GM19240 (cell line): ENCODE results near the gene GRID2.
"Not testable (repeated sequence)": the region's sequence is repeated elsewhere in the genome, so short reads cannot be mapped to it uniquely, and the experiment has no call there.

Experiments
- DNase-seq: peaks from one replicate; pipeline ENCODE4 v3.0.0; 2011; ENCODE audit warnings: low spot score; ENCODE audit not compliant: insufficient read length

GRID2 gene

GRCh38 chr4:92303621-92304027 lies at the start of gene GRID2:
Gene GRID2, plus strand, starts transcription at chr4:92303966.
- DNase-seq: no peak

DNA sequence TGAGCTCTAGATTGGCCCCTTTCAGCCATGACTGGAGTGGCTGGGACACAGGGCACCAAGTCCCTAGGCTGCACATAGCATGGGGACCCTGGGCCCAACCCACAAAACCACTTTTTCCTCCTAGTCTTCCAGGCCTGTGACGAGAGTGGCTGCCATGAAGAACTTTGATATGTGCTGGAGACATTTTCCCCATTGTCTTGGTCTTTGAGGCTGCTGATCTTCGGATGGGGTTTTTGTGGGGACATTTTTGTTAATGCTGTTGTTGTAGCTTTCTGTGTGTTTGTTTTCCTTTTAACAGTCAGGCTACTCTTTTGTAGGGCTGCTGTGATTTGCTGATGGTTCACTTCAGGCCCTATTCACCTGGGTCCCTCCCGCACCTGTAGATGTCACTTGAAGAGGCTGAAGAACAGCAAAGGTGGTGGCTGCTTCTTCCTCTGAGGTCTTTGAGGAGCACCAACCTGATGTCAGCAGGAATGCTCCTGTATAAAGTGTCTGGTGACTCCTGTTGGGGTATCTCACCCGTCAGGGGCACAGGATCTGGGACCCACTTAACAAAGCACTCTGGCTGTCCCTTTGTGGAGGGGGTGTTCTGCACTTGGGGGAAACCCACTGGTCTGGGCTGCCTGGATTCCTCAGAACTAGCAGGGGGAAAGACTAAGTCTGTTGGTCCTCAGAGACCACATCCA lies 49.6 kb upstream of the GRID2 start:
- DNase-seq: no peak

DNA sequence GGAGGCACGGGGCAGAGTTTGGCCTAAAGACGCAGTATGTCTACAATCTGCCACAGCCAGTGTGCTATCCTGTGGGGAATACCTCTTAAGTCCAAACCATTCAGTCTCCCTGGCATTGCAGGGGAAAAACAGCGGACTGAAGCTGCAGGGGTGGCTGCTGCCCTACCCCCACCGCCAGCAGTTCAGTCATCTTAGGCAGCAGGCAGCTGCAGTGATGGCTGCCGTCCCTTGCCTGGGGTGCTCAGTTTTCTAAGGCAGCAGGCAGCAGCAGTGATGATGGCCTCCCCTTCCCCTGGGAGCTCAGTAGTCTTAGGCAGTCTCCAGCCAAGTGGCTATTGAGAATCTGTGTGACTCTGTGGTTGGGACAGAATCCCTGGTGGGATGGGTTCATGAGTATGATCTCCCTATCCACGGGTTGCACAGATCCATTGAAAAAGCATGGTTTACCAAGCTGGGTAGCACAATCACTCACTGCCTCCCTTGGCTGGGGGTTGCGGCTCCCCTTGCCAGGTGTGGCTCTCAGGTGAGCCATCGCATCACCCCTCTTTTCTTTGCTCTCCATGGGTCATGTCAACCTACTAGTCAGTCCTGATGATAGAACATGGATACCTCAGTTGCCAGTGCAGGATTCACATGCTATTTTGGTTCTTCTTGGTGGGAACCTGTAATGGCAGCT lies 48.9 kb upstream of the GRID2 start:
- DNase-seq: no peak

DNA sequence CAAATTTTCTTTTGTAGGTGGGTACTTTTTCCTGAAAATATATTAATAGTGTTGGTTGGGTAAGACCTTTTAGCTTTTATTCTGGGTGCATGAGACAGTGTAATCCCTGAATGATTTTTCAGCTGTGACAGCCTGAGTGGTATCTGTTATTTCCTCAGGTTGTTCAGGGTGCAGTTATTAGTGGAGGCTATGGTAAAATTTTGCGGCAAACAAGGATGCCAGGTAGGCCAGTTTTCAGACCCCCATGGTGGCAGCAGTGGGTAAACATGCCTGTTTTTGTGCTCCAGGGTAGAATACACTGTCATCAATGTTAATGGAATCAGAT lies 47.9 kb upstream of the GRID2 start:
- no peak for DNase-seq

GRCh38 chr4:92257931-92258857 lies 45.6 kb upstream of the GRID2 start:
- no peak for DNase-seq

GRCh38 chr4:92261256-92261655 lies 42.5 kb upstream of the GRID2 start:
- no peak for DNase-seq

DNA sequence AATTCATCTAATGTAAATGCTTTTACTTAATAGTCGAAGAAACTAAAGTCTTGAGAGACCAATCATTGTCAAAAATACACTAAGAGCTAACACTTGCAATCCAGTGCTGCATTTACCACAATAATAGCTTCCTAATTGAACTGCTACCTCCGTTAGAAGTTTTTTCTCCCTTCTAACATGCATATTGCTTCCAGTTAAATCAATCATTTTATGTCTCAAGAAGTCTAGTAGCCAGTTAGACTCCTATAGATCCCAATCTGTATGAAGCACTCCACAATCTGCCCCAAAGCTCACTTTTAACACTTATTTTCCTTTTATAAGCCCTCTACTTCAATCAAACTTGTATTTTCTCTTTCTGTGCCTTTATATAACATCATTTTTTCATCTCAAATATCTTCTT lies 41.4 kb upstream of the GRID2 start:
- DNase-seq: no peak

- DNase-seq: no peak
These were observed 40.8 kb upstream of the GRID2 start for GRCh38 chr4:92263010-92263409.

DNA sequence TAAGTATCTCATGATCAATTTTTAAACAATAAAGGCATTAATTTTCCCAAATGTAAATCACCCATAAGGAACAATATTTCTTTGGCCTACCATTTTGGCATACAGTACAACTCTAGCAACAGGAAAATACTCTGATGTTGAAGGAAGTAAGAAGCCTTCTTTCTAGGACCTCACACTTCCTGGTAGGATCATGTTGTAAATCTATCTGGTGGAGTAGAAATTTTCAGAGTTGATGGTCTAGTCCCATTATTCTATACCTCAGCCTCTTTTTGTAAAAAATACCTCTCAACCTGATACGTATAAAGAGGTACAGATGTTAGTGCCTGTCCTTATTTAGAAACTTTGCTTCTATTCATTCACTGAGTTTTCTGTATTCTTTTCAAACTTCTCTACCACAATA lies 40.2 kb upstream of the GRID2 start:
- DNase-seq: no peak

DNA sequence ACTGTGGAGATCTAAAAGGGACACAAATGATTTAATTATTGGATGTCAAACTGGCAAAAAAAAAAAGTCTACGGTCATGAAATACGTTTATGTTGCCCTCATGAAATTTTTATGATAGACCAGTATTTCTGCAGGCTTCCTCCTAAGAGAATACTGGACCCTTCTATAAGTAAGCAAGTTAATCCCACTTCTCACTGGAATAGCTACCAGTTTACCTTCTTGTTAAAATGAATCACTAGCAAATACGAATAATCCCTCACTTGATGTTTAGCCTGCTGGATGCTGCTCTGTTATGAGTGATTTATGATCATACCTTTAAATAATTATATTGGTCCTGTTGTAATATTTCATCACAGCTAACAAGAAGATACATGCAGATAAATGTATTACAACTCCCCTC lies 39.6 kb upstream of the GRID2 start:
- DNase-seq: no peak

DNA sequence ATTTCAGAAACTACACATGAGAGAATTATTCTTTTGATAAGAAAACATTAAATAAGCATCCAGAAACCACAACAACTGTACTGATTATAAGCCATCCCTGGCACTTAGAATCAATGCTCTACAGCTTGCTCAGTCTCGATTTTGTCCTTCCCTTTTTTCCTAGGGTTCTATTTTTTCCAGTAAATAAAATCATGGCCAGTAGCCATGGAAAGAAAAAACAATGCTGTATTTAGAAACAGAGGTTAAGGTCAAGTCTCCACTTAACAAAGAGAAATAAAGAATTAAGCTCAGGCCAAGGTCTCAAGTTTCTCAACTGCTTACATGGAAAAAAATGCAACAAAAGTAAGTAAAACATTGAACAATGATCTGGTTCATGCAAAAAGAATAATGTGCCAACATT lies 38.7 kb upstream of the GRID2 start:
- no peak for DNase-seq

- DNase-seq: no peak
These were observed 38.0 kb upstream of the GRID2 start for GRCh38 chr4:92265798-92266197.

DNA sequence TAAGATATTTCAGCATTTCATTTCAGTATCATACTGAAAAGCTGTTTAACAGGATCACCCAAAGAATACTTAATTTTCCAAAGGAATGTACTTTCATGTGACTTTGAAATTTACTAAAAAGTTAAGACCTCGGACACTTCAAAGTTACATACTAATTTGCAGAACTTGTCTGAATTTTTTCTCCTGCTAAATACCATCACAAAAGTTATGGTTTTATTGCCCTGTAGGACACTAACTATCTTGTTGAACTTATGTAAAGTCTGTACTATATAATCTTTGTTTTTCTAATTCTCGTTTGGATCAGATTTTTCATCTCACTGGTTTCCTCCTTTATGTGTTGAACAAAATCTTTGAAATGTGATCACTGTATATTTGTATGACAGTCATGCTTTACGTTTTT lies 37.2 kb upstream of the GRID2 start:
- no peak for DNase-seq

DNA sequence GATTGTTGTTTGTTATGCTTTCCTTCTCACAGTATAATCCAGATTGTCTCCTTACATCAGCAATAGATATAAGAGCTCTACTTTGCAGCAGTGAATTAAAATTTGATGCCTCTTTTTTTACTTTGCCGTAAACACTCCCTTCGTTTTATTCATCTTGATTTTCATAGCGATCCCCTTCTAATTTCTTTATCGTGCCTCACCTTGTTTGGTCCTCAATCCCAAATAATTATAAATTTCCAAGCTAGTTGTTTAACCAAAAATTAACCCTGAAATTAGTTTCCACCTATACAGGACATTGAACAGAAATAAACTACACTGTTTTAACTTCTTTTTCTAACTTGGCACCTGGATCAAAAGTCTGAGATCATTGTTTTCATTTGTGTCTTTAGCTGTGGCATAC lies 35.1 kb upstream of the GRID2 start:
- DNase-seq: no peak

DNA sequence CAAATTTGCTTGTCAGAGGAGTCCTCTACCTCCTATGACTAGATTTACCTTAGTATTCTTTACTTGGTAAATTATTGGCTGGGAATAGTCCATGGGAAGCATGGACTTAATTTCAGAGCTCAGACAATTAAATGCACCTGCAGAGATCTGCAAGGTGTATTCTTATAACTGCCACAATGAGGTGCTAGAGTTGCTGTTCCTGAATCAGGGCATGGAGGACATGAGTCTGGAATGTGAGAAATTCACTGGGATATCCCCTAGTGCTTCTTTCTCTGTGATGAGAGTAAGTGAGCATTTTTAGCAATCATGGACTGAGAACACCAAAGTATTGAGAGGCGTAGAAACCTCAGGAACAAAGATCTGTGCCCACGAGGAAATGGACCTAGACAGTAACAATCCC lies 32.9 kb upstream of the GRID2 start:
- DNase-seq: no peak

DNA sequence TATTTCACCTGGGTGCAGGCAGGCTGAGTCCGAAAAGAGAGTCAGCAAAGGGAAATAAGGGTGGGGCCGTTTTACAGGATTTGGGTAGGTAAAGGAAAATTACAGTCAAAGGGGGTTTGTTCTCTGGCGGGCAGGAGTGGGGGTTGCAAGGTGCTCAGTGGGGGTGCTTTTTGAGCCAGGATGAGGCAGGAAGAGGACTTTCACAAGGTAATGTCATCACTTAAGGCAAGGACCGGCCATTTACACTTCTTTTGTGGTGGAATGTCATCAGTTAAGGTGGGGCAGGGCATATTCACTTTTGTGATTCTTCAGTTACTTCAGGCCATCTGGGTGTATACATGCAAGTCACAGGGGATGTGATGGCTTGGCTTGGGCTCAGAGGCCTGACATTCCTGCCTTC lies 32.2 kb upstream of the GRID2 start:
- not testable (repeated sequence) for DNase-seq

DNA sequence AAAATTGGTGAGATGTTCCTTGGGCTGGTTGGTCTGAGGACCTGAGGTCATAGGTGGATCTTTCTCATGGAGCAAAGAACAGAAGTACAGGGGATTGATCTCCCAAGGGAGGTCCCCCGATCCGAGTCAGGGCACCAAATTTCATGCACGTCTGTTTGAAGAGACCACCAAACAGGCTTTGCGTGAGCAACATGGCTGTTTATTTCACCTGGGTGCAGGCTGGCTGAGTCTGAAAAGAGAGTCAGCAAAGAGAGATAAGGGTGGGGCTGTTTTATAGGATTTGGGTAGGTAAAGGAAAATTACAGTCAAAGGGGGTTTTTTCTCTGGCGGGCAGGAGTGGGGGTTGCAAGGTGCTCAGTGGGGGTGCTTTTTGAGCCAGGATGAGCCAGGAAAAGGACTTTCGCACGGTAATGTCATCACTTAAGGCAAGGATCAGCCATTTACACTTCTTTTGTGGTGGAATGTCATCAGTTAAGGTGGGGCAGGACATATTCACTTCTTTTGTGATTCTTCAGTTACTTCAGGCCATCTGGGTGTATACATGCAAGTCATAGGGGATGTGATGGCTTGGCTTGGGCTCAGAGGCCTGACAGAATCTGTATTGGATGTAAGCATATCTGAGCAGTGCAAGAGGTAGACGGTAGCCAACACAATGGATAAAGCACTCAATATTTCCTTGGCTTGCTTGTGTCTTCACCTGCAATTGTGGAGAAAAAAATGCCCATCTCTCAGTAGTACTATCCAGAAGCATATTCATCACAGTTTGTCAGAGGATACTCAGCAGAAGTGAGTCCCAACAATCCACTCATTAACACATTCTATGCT lies 26.5 kb upstream of the GRID2 start:
- DNase-seq: not testable (repeated sequence)

DNA sequence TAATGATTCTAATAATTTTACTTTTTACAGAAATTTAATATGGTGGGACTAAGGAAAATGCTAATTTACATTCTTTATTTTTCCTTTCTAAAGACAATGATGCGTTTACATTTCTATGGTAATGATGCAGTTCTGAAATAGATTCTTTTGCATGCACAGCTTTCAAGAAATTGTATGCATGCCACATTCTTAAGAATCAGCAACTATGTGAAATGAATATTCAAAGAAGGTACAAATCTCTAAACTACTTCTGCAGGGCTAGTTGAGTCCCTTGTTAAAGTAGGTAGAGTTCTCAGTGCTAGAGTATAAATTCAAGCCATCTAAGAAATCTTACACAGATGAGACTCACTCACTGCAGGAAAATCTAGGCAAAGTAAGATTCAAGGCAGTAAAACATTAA lies 24.5 kb upstream of the GRID2 start:
- DNase-seq: no peak

DNA sequence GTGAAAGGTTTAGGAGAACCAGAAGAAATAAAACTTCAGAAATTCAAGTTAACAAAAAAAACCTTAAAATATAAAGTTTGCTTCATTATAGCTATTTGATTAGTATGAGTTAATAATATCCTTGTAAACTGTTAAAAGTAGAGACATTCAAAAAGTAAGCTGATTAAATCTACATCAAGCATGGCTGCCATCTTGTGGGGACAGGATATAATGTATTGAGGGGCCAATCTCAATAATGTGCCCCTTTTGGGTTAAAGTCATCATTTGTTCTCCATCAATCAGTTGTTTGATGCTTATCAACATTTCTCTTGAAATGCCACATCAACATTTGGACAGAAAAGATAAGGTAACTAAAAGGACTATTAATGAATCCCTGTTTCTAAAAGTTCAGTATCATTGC lies 4.6 kb upstream of the GRID2 start:
- no peak for DNase-seq

GRCh38 chr4:92304121-92304520 lies 355 bp downstream of the GRID2 start:
- no peak for DNase-seq

DNA sequence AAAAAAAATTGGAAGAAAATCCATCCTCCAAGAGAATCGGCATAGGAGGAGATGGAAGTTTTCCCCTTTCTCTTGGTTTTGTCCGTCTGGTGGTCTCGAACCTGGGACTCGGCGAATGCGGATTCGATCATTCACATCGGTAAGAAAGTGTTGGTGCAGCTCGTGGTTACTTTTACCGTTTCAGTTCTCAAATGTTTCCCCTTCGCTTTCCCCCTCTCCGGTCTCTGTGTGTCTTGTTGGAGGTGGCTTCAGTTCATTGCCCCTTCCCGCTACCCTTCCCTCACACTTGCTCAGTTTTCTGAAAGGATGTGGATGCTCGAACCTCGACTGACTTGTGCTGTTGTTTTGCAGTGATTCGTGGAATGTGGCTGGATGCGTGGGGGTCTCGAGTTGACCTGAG lies 840 bp downstream of the GRID2 start:
- DNase-seq: no peak
